ENCODE measurements around the gene GNAI3. TPM values are rescaled to one million over a fixed set of nuclear protein-coding genes. Genes with fewer than 3 reads are reported as not detected.

The GNAI3 gene
- total RNA-seq, 1 donor from 2014 or later = 7.6 TPM

GRCh38 chr1:109546311-109547109, 1.9 kb upstream of the GNAI3 start:
- Mint-ChIP-seq H3K4me3 (ENCODE audit: unreplicated experiment) (peak overlapping the region; percentile 49), H3K4me1 (ENCODE audit: unreplicated experiment) (peaks cover 42% of the 10 kb centered on the region), H3K36me3 (ENCODE audit: unreplicated experiment) (no peaks in the 10 kb centered on the region), H3K27me3 (ENCODE audit: unreplicated experiment) (peaks cover 7% of the 10 kb centered on the region), H3K27ac (ENCODE audit: unreplicated experiment) (peak overlapping the region; percentile 93), H3K9me3 (ENCODE audit: unreplicated experiment) (no peaks in the 10 kb centered on the region)
- peak; percentile 90 for TF ChIP-seq CTCF (IDR thresholded peaks at IDR 0.05)
- peak; percentile 94 for DNase-seq (ENCODE audit: extremely low spot score, unreplicated experiment)

GRCh38 chr1:109547463-109548320, 723 bp upstream of the GNAI3 start:
- H3K4me3 Mint-ChIP-seq (ENCODE audit: unreplicated experiment) = peak overlapping the region; percentile 99
- no peaks in the 10 kb centered on the region for H3K9me3 Mint-ChIP-seq (ENCODE audit: unreplicated experiment)
- no peak for TF ChIP-seq CTCF (IDR thresholded peaks at IDR 0.05)
- no peaks in the 10 kb centered on the region for H3K36me3 Mint-ChIP-seq (ENCODE audit: unreplicated experiment)
- H3K27ac Mint-ChIP-seq (ENCODE audit: unreplicated experiment) = peak overlapping the region; percentile 99
- peaks cover 47% of the 10 kb centered on the region for H3K4me1 Mint-ChIP-seq (ENCODE audit: unreplicated experiment)
- no peak for DNase-seq (ENCODE audit: extremely low spot score, unreplicated experiment)
- H3K27me3 Mint-ChIP-seq (ENCODE audit: unreplicated experiment) = no peaks in the 10 kb centered on the region

DNA sequence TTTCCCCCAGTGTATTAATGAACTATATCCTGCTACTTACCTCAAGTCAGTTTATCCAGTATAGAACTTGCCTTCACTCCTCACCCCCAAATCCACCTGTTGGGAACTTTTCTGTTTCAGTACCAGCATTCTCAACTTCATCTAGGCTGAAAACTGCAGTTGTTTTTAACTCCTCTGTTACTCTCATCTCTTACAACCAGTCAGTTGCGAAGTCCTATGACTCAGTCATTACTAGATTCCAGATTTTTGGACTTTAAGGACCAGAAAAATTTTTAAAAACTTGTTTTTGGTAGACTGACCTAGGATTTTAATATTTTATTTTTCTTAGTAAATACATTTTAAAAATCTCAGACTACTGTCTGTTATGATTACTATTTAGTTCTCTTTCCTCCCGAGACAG, 8.1 kb downstream of the GNAI3 start:
- Mint-ChIP-seq H3K36me3 (ENCODE audit: unreplicated experiment) (peaks cover 8% of the 10 kb centered on the region), H3K27me3 (ENCODE audit: unreplicated experiment) (no peaks in the 10 kb centered on the region)

GRCh38 chr1:109557520-109557919, 9.1 kb downstream of the GNAI3 start:
- no peak for TF ChIP-seq CTCF (IDR thresholded peaks at IDR 0.05)
- Mint-ChIP-seq H3K4me3 (ENCODE audit: unreplicated experiment) (no peak overlapping the region), H3K9me3 (ENCODE audit: unreplicated experiment) (no peaks in the 10 kb centered on the region), H3K36me3 (ENCODE audit: unreplicated experiment) (peaks cover 8% of the 10 kb centered on the region), H3K4me1 (ENCODE audit: unreplicated experiment) (peaks cover 29% of the 10 kb centered on the region), H3K27me3 (ENCODE audit: unreplicated experiment) (no peaks in the 10 kb centered on the region), H3K27ac (ENCODE audit: unreplicated experiment) (no peak overlapping the region)
- no peak for DNase-seq (ENCODE audit: extremely low spot score, unreplicated experiment)

More for the DNA sequence above, 8.1 kb downstream of the GNAI3 start:
- H3K9me3 Mint-ChIP-seq (ENCODE audit: unreplicated experiment) = no peaks in the 10 kb centered on the region
- H3K4me1 Mint-ChIP-seq (ENCODE audit: unreplicated experiment) = peaks cover 31% of the 10 kb centered on the region
- no peak overlapping the region for H3K4me3 Mint-ChIP-seq (ENCODE audit: unreplicated experiment)
- DNase-seq (ENCODE audit: extremely low spot score, unreplicated experiment) = no peak
- no peak for TF ChIP-seq CTCF (IDR thresholded peaks at IDR 0.05)
- no peak overlapping the region for H3K27ac Mint-ChIP-seq (ENCODE audit: unreplicated experiment)

DNA sequence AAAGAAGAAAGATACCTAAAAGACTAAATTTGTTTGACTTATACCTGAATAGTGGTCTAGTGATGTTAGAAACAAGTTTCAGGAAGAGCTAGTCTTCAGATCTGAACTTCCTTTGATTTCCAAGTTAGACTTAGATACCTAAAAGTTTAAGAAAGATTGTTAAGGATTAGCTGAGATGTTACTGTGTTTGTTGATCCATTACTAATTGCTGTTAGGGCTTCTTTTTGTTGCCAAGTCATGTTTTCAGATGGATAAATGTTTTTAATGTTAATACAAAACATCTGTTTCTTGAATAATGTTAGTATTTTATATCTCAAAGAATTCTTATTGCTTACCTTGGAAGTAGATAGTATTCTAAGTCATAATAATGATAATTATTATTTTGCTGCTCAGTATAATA, 11.6 kb downstream of the GNAI3 start:
- peaks cover 33% of the 10 kb centered on the region for H3K4me1 Mint-ChIP-seq (ENCODE audit: unreplicated experiment)
- H3K4me3 Mint-ChIP-seq (ENCODE audit: unreplicated experiment) = no peak overlapping the region
- no peak for DNase-seq (ENCODE audit: extremely low spot score, unreplicated experiment)
- no peak for TF ChIP-seq CTCF (IDR thresholded peaks at IDR 0.05)
- H3K27me3 Mint-ChIP-seq (ENCODE audit: unreplicated experiment) = no peaks in the 10 kb centered on the region
- no peaks in the 10 kb centered on the region for H3K9me3 Mint-ChIP-seq (ENCODE audit: unreplicated experiment)
- no peak overlapping the region for H3K27ac Mint-ChIP-seq (ENCODE audit: unreplicated experiment)
- peaks cover 4% of the 10 kb centered on the region for H3K36me3 Mint-ChIP-seq (ENCODE audit: unreplicated experiment)

Measured in osteocyte (in vitro differentiated cells).